OCI-LY1 (cell line): ENCODE results near the gene CLIP2.

ENCODE experiments used
- H2AFZ ChIP-seq: fragments of 200-600 bp; sonication (generic), shearing (Covaris generic); 2 replicates; pipeline ENCODE4 v1.6.0; 2014; ENCODE audit warnings: antibody characterized with exemption, mild to moderate bottlenecking, low read length
- H3F3A ChIP-seq: fragments of 200-600 bp; sonication (generic), shearing (Covaris generic); 2 replicates; pipeline ENCODE4 v1.6.0; 2014; ENCODE audit warnings: mild to moderate bottlenecking, antibody characterized with exemption, low read length, moderate library complexity; ENCODE audit not compliant: insufficient read depth
- H3K27ac ChIP-seq: fragments of 200-600 bp; sonication (generic); 2 replicates; pipeline ENCODE4 v1.5.1; 2014; ENCODE audit warnings: low read length, mixed run types, mild to moderate bottlenecking, low read depth; ENCODE audit not compliant: poor library complexity, severe bottlenecking
- H3K27me3 ChIP-seq: fragments of 200-600 bp; sonication (generic); 2 replicates; pipeline ENCODE4 v1.6.0; 2014; ENCODE audit warnings: antibody characterized with exemption, mild to moderate bottlenecking, low read length, moderate library complexity; ENCODE audit not compliant: insufficient read depth
- H3K36me3 ChIP-seq: fragments of 200-600 bp; sonication (generic); 2 replicates; pipeline ENCODE4 v1.6.1; 2014; ENCODE audit warnings: mild to moderate bottlenecking, antibody characterized with exemption, low read length, moderate library complexity, mixed read lengths; ENCODE audit not compliant: insufficient read depth
- H3K4me1 ChIP-seq: fragments of 200-600 bp; sonication (generic); 2 replicates; pipeline ENCODE4 v1.5.1; 2014; ENCODE audit warnings: mild to moderate bottlenecking, low read length, moderate library complexity; ENCODE audit not compliant: insufficient read depth, severe bottlenecking
- H3K4me2 ChIP-seq: fragments of 200-600 bp; sonication (generic), shearing (Covaris generic); 2 replicates; pipeline ENCODE4 v1.6.1; 2014; ENCODE audit warnings: low read length
- H3K4me3 ChIP-seq: fragments of 200-600 bp; sonication (generic); 2 replicates; pipeline ENCODE4 v1.5.1; 2014; ENCODE audit warnings: low read length, low read depth, mild to moderate bottlenecking, mixed read lengths; ENCODE audit not compliant: poor library complexity, severe bottlenecking
- H3K79me2 ChIP-seq: fragments of 200-600 bp; shearing (Covaris generic); 2 replicates; pipeline ENCODE4 v1.6.1; 2016; ENCODE audit warnings: mixed run types, low read length, mixed read lengths; ENCODE audit not compliant: insufficient read depth
- H3K9ac ChIP-seq: fragments of 200-600 bp; sonication (generic), shearing (Covaris generic); 2 replicates; pipeline ENCODE4 v1.6.1; 2014; ENCODE audit warnings: mild to moderate bottlenecking, low read length, mixed read lengths
- H3K9me2 ChIP-seq: fragments of 200-600 bp; sonication (generic), shearing (Covaris generic); 2 replicates; pipeline ENCODE4 v1.6.1; 2014; ENCODE audit warnings: low read depth, mild to moderate bottlenecking, low read length, mixed read lengths
- H3K9me3 ChIP-seq: fragments of 200-600 bp; shearing (Covaris generic); 2 replicates; pipeline ENCODE4 v1.6.1; 2014; ENCODE audit warnings: low read length, mixed read lengths
- H4K20me1 ChIP-seq: fragments of 200-600 bp; sonication (generic), shearing (Covaris generic); 2 replicates; pipeline ENCODE4 v1.6.0; 2016; ENCODE audit warnings: mild to moderate bottlenecking, low read length; ENCODE audit not compliant: insufficient read depth
- EZH2 ChIP-seq: fragments of 200-600 bp; sonication (generic), shearing (Covaris generic); IDR thresholded peaks from 2 replicates; pipeline ENCODE4 v1.8.0; 2017; ENCODE audit warnings: borderline replicate concordance, mixed run types, mild to moderate bottlenecking, antibody characterized with exemption, low read length, moderate library complexity, mixed read lengths
- TF ChIP-seq, protein P1 (sequence below): fragments of 200-600 bp; sonication (generic), shearing (Covaris generic); IDR thresholded peaks from 2 replicates; pipeline ENCODE4 v1.5.1; 2017; ENCODE audit warnings: mild to moderate bottlenecking, antibody characterized with exemption, low read length, moderate library complexity, mixed read lengths

Gene CLIP2

DNA sequence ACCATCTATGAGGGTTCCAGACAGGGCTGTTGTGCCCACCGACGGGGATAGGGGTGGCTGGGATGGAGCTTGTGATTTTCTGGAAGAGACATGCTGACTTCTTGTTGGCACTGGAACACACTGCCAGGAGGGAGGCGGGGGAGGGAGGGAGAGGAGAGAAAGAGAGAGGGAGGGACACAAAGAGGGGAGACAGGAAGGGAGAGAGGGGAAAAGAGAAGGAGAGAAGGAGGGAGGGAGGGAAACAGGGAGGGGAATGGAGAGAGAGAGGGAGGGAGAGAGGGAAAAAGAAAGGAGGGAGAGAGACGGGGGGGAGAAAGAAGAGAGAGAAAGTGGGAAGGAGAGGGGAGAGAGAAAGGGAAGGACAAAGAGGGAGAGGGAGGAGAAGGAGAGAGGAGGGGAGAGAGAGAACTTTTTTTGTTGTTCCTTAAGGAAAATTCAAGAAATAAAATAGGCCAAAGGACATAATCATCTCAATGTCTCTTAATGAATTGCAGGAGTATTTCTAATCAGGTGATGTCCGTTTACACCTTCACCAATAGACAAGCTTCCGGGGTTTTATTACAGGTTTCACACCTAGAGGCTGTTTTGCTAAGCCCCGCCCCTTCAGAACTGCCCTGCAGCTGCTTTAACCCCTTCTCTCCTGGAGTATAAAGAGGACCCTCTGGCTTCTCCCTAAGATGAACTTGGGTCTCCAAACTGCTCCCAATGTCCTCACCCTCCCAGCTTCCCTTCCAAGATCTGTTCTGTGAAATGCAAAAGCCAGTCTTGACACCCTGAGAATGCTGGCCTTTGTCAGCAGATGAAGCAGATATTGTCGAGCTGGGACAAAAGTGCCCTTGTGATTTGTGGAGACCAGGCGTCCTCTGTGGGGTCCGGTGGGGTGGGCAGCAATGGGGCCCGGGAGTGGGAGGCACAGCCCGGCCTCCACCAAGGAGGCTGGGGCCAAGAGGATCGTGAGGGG, 82.5 kb downstream of the CLIP2 start:
- H3K36me3 ChIP-seq = no peaks in the 10 kb centered on the region
- H3K9me2 ChIP-seq = no peaks in the 10 kb centered on the region
- no peak overlapping the region for H3K4me3 ChIP-seq
- H3K9ac ChIP-seq = no peak overlapping the region
- no peak for TF ChIP-seq EZH2
- TF ChIP-seq, protein P1, sequence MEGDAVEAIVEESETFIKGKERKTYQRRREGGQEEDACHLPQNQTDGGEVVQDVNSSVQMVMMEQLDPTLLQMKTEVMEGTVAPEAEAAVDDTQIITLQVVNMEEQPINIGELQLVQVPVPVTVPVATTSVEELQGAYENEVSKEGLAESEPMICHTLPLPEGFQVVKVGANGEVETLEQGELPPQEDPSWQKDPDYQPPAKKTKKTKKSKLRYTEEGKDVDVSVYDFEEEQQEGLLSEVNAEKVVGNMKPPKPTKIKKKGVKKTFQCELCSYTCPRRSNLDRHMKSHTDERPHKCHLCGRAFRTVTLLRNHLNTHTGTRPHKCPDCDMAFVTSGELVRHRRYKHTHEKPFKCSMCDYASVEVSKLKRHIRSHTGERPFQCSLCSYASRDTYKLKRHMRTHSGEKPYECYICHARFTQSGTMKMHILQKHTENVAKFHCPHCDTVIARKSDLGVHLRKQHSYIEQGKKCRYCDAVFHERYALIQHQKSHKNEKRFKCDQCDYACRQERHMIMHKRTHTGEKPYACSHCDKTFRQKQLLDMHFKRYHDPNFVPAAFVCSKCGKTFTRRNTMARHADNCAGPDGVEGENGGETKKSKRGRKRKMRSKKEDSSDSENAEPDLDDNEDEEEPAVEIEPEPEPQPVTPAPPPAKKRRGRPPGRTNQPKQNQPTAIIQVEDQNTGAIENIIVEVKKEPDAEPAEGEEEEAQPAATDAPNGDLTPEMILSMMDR = no peak
- no peaks in the 10 kb centered on the region for H3K79me2 ChIP-seq
- H4K20me1 ChIP-seq = no peaks in the 10 kb centered on the region
- no peaks in the 10 kb centered on the region for H3K9me3 ChIP-seq
- H2AFZ ChIP-seq = no peak overlapping the region
- H3F3A ChIP-seq = no peaks in the 10 kb centered on the region
- peaks cover 8% of the 10 kb centered on the region for H3K4me1 ChIP-seq
- peaks cover 11% of the 10 kb centered on the region; the same call in 1 of the 2 replicates for H3K27me3 ChIP-seq
- no peak overlapping the region for H3K27ac ChIP-seq
- no peak overlapping the region for H3K4me2 ChIP-seq

DNA sequence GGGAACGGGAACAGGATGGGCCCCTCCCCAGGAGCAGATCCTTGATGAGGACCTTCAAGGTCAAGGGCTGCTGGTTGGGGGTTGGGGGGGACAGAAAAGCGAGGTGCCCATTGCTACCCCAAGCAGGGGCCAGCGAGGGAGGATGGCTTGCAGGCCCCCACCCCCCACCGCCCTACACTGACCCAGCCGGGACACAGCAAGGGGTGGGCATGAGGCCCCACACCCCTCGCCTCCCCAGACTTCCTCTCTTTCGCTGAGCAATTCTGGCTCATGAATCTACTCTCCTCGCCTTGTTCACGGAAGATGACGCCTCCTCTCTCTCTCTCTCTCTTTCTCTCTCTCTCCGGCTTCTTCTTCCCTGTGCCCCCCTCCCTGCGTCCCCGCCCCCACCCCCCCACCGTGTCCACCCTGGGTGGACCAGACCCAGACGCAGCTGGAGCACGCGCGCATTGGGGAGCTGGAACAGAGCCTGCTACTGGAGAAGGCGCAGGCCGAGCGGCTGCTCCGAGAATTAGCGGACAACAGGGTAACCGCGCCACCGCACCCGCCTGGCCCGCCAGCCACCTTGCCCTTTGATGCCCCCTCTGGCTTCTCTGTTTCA, 83.4 kb downstream of the CLIP2 start:
- Histone ChIP-seq H3K9me3 (no peaks in the 10 kb centered on the region), H3K4me3 (no peak overlapping the region), H3K4me2 (no peak overlapping the region), H3K79me2 (no peaks in the 10 kb centered on the region), H3K27me3 (peaks cover 17% of the 10 kb centered on the region; the same call in 1 of the 2 replicates), H3K27ac (no peak overlapping the region), H3F3A (no peaks in the 10 kb centered on the region), H3K4me1 (peaks cover 8% of the 10 kb centered on the region), H3K9ac (no peak overlapping the region), H4K20me1 (no peaks in the 10 kb centered on the region), H2AFZ (no peak overlapping the region), H3K36me3 (no peaks in the 10 kb centered on the region), H3K9me2 (no peaks in the 10 kb centered on the region)
- TF ChIP-seq, protein P1 = no peak
- no peak for TF ChIP-seq EZH2

DNA sequence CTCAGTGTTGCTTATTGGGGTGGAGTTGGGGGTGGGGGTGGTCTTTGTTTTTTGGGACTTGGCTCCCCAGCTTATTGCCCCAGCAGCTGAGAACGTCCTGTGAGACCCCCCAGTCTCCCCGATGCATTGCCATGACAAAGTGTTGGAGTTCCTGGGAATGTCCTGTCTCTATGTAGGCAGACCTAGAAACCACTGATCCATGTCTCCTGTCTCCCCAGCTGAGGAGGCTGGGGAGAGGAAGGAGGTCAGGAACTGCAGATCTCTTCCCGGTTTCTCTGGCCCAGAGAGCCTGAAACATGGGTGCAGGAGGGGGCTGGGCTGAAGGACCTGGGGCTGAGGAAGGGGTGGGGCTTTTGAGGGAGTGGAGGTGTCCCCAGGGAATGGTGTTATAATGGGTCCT, 84.3 kb downstream of the CLIP2 start:
- no peaks in the 10 kb centered on the region for H3K36me3 ChIP-seq
- TF ChIP-seq, protein P1 = no peak
- TF ChIP-seq EZH2 = no peak
- peaks cover 8% of the 10 kb centered on the region for H3K4me1 ChIP-seq
- H2AFZ ChIP-seq = no peak overlapping the region
- no peak overlapping the region for H3K9ac ChIP-seq
- H3K4me2 ChIP-seq = no peak overlapping the region
- H3F3A ChIP-seq = no peaks in the 10 kb centered on the region
- H3K27ac ChIP-seq = no peak overlapping the region
- peaks cover 17% of the 10 kb centered on the region; the same call in 1 of the 2 replicates for H3K27me3 ChIP-seq
- no peak overlapping the region for H3K4me3 ChIP-seq
- H4K20me1 ChIP-seq = no peaks in the 10 kb centered on the region
- H3K9me3 ChIP-seq = no peaks in the 10 kb centered on the region
- no peaks in the 10 kb centered on the region for H3K9me2 ChIP-seq
- no peaks in the 10 kb centered on the region for H3K79me2 ChIP-seq
